ENCODE data around the gene DNAH9.

DNA sequence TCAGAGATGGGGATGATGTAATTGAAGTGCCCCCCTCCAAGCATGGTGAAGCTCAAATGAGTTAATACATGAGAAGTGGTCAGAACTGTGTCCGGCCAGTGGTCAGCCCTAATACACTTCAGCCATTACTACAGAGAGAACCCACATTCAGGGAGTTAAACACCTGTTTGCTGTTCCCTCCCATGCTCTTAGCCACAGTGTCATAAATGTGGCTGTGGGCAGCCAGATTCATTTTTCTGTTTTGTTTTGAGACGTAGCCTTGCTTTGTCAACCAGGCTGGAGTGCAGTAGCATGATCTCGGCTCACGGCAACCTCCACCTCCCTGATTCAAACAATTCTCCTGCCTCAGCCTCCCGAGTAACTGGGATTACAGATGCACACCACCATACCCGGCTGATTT, 139.9 kb downstream of the DNAH9 start:
- TF ChIP-seq POLR2A (IDR thresholded peaks at IDR 0.05) (no peak), CTCF (IDR thresholded peaks at IDR 0.05) (no peak)
